Muscle layer of duodenum (tissue), 2 donors: ENCODE measurements around the gene USP24.

Experiments used
- H3K27ac ChIP-seq: one replicate; pipeline ENCODE4 v1.7.0; 2013; ENCODE audit warnings: mild to moderate bottlenecking, low read length
- H3K27me3 ChIP-seq: one replicate; pipeline ENCODE4 v1.7.0; 2013; ENCODE audit warnings: low read depth, mild to moderate bottlenecking, control low read depth, low read length
- H3K36me3 ChIP-seq, 2 donors: one replicate each; pipeline ENCODE4 v1.7.0; 2013; ENCODE audit warnings: low read length in 2 of 2, control low read depth in 1 of 2, mild to moderate bottlenecking in 1 of 2; ENCODE audit not compliant: insufficient read depth in 2 of 2, control insufficient read depth in 1 of 2
- H3K4me1 ChIP-seq, 2 donors: one replicate each; pipeline ENCODE4 v1.7.0; 2013; ENCODE audit warnings: low read length in 2 of 2, mild to moderate bottlenecking in 2 of 2, control low read depth in 1 of 2, moderate library complexity in 1 of 2; ENCODE audit not compliant: insufficient read depth in 2 of 2, control insufficient read depth in 1 of 2
- H3K4me3 ChIP-seq, 2 donors: one replicate each; pipeline ENCODE4 v1.7.0; 2013; ENCODE audit warnings: low read length in 2 of 2, low read depth in 1 of 2, mild to moderate bottlenecking in 1 of 2
- H3K9me3 ChIP-seq, 2 donors: one replicate each; pipeline ENCODE4 v1.7.0; 2013; ENCODE audit warnings: low read length in 2 of 2, control low read depth in 1 of 2, mild to moderate bottlenecking in 1 of 2; ENCODE audit not compliant: control insufficient read depth in 1 of 2
- donor health status: healthy.

The USP24 gene

GRCh38 chr1:55064861-55065263, 150.3 kb downstream of the USP24 start:
- Histone ChIP-seq H3K27me3 (no peaks in the 10 kb centered on the region), H3K27ac (peak overlapping the region; percentile 28), H3K4me3 (no peak overlapping the region), H3K9me3 (no peaks in the 10 kb centered on the region), H3K4me1 (peaks cover 0 to 32% of the 10 kb centered on the region in 2 donors), H3K36me3 (peaks cover 28 to 30% of the 10 kb centered on the region in 2 donors)

- Histone ChIP-seq H3K4me3 (no peak overlapping the region), H3K36me3 (peaks cover 25 to 26% of the 10 kb centered on the region in 2 donors), H3K27ac (peak overlapping the region; percentile 28), H3K27me3 (no peaks in the 10 kb centered on the region), H3K9me3 (no peaks in the 10 kb centered on the region), H3K4me1 (peaks cover 0 to 32% of the 10 kb centered on the region in 2 donors)
These were observed 151.0 kb downstream of the USP24 start for GRCh38 chr1:55064071-55064581.

- H3K4me1 ChIP-seq, result peaks cover 0 to 32% of the 10 kb centered on the region in 2 donors
- H3K9me3 ChIP-seq, result no peaks in the 10 kb centered on the region
- no peak overlapping the region for H3K4me3 ChIP-seq
- H3K36me3 ChIP-seq, result peaks cover 20% of the 10 kb centered on the region in 2 donors
- H3K27ac ChIP-seq, result no peak overlapping the region
- H3K27me3 ChIP-seq, result no peaks in the 10 kb centered on the region
These were observed 151.6 kb downstream of the USP24 start for GRCh38 chr1:55063577-55063942.

GRCh38 chr1:55062801-55063576, 152.2 kb downstream of the USP24 start:
- H3K4me3 ChIP-seq, result no peak overlapping the region
- peaks cover 15% of the 10 kb centered on the region in 2 donors for H3K36me3 ChIP-seq

GRCh38 chr1:55061706-55062321, 153.3 kb downstream of the USP24 start:
- Histone ChIP-seq H3K4me3 (no peak overlapping the region), H3K27ac (no peak overlapping the region), H3K36me3 (peaks cover 4% of the 10 kb centered on the region in 2 donors), H3K4me1 (peaks cover 0 to 32% of the 10 kb centered on the region in 2 donors), H3K9me3 (no peaks in the 10 kb centered on the region), H3K27me3 (no peaks in the 10 kb centered on the region)

More at GRCh38 chr1:55062801-55063576, 152.2 kb downstream of the USP24 start:
- Histone ChIP-seq H3K9me3 (no peaks in the 10 kb centered on the region), H3K27ac (no peak overlapping the region), H3K27me3 (no peaks in the 10 kb centered on the region), H3K4me1 (peaks cover 0 to 32% of the 10 kb centered on the region in 2 donors)

- H3K36me3 ChIP-seq, result no peaks in the 10 kb centered on the region
- no peaks in the 10 kb centered on the region for H3K9me3 ChIP-seq
- no peaks in the 10 kb centered on the region for H3K27me3 ChIP-seq
- H3K27ac ChIP-seq, result no peak overlapping the region
- H3K4me3 ChIP-seq, result no peak overlapping the region
- H3K4me1 ChIP-seq, result peaks cover 0 to 32% of the 10 kb centered on the region in 2 donors
These were observed 154.0 kb downstream of the USP24 start for GRCh38 chr1:55061000-55061705.

- Histone ChIP-seq H3K4me3 (no peak overlapping the region), H3K36me3 (no peaks in the 10 kb centered on the region), H3K27me3 (no peaks in the 10 kb centered on the region), H3K4me1 (peaks cover 0 to 30% of the 10 kb centered on the region in 2 donors), H3K27ac (no peak overlapping the region), H3K9me3 (no peaks in the 10 kb centered on the region)
These were observed 154.8 kb downstream of the USP24 start for GRCh38 chr1:55060133-55060999.

- H3K9me3 ChIP-seq, result no peaks in the 10 kb centered on the region
- no peak overlapping the region for H3K4me3 ChIP-seq
- H3K27ac ChIP-seq, result no peak overlapping the region
- no peaks in the 10 kb centered on the region for H3K27me3 ChIP-seq
- peaks cover 0 to 22% of the 10 kb centered on the region in 2 donors for H3K4me1 ChIP-seq
- H3K36me3 ChIP-seq, result no peaks in the 10 kb centered on the region
These were observed 155.6 kb downstream of the USP24 start for GRCh38 chr1:55059302-55060132.

GRCh38 chr1:55057956-55058298, 157.2 kb downstream of the USP24 start:
- H3K4me3 ChIP-seq, result no peak overlapping the region
- H3K36me3 ChIP-seq, result no peaks in the 10 kb centered on the region
- no peaks in the 10 kb centered on the region for H3K9me3 ChIP-seq
- H3K27ac ChIP-seq, result no peak overlapping the region
- H3K27me3 ChIP-seq, result no peaks in the 10 kb centered on the region
- peaks cover 0 to 15% of the 10 kb centered on the region in 2 donors for H3K4me1 ChIP-seq

GRCh38 chr1:55057270-55057955, 157.8 kb downstream of the USP24 start:
- H3K4me1 ChIP-seq, result peaks cover 0 to 15% of the 10 kb centered on the region in 2 donors

More at GRCh38 chr1:55057270-55057955, 157.8 kb downstream of the USP24 start:
- H3K4me3 ChIP-seq, result no peak overlapping the region
- no peak overlapping the region for H3K27ac ChIP-seq
- no peaks in the 10 kb centered on the region for H3K27me3 ChIP-seq
- H3K9me3 ChIP-seq, result no peaks in the 10 kb centered on the region
- no peaks in the 10 kb centered on the region for H3K36me3 ChIP-seq
